Ishikawa (cell line): Measurements from ENCODE around the gene NUDT14.

ENCODE experiments used
- CEBPB ChIP-seq: IDR thresholded peaks from 2 replicates; pipeline ENCODE4 v1.6.1; 2012
- CREB1 ChIP-seq: IDR thresholded peaks from 2 replicates; pipeline ENCODE4 v1.6.1; 2012; ENCODE audit warnings: low read depth
- EGR1 ChIP-seq: IDR thresholded peaks from 2 replicates; pipeline ENCODE4 v1.6.1; 2012
- EP300 ChIP-seq: IDR thresholded peaks from 2 replicates; pipeline ENCODE4 v1.6.1; 2012; ENCODE audit warnings: borderline replicate concordance
- FOXM1 ChIP-seq: IDR thresholded peaks from 2 replicates; pipeline ENCODE4 v1.6.1; 2012; ENCODE audit warnings: low read depth, borderline replicate concordance
- NFIC ChIP-seq: IDR thresholded peaks from 2 replicates; pipeline ENCODE4 v1.6.1; 2012
- RAD21 ChIP-seq: IDR thresholded peaks from 2 replicates; pipeline ENCODE4 v1.6.1; 2012; ENCODE audit warnings: low read depth
- TAF1 ChIP-seq: IDR thresholded peaks from 2 replicates; pipeline ENCODE4 v1.6.1; 2012; ENCODE audit warnings: low read depth, mild to moderate bottlenecking
- TCF12 ChIP-seq: IDR thresholded peaks from 2 replicates; pipeline ENCODE4 v1.6.1; 2012; ENCODE audit warnings: low read depth
- TEAD4 ChIP-seq: IDR thresholded peaks from 2 replicates; pipeline ENCODE4 v1.6.1; 2012
- YY1 ChIP-seq: IDR thresholded peaks from 2 replicates; pipeline ENCODE4 v1.6.1; 2012; ENCODE audit warnings: low read depth
- ZBTB7A ChIP-seq: IDR thresholded peaks from 2 replicates; pipeline ENCODE4 v1.6.1; 2012; ENCODE audit warnings: low read depth
- TF ChIP-seq, protein P1 (sequence below): IDR thresholded peaks from 2 replicates; pipeline ENCODE4 v1.6.1; 2012; ENCODE audit warnings: low read depth, mild to moderate bottlenecking
- TF ChIP-seq, protein P2 (sequence below): IDR thresholded peaks from 2 replicates; pipeline ENCODE4 v1.6.1; 2012
- TF ChIP-seq, protein P3 (sequence below): IDR thresholded peaks from 2 replicates; pipeline ENCODE4 v1.6.1; 2012

NUDT14 gene

DNA sequence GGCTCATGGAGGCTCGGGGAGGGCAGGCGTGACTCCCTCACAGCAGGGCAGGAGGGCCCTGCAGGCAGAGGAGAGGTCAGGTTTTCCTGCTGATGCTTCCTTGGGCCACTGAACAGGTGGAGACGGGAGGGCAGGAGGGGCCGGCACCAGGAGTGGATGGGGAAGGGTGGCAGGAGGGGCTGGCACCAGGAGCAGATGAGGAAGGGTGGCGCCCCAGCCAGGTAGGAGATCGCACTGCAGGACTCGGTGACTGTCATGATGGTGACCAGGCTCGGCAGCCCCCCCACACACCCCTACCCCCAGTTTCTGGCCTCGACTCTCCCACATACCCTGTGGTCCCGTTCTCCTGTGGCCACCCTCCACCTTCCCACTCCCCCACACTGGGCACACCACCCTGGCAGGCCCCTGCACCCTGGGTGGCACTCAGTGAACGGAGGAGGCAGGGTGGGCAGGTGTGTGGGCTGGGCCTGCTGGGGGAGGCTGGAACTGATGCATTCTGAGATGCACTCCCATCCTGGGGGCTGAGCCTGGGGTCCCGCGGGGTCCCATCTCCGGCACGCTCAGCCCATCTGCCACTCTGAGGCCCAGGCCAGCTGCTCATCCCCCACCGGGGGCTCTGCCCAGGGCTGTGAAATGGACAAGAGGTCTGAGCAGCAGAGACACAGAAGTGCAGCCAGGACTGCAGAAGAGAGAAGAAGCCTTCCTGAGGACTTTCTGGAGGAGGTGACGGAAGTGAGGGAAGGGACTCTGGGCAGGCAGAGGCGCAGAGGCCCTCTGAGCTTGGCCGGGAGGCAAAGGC is 2.8 kb downstream of the NUDT14 start:
- TF ChIP-seq CEBPB (no peak), FOXM1 (no peak)

DNA sequence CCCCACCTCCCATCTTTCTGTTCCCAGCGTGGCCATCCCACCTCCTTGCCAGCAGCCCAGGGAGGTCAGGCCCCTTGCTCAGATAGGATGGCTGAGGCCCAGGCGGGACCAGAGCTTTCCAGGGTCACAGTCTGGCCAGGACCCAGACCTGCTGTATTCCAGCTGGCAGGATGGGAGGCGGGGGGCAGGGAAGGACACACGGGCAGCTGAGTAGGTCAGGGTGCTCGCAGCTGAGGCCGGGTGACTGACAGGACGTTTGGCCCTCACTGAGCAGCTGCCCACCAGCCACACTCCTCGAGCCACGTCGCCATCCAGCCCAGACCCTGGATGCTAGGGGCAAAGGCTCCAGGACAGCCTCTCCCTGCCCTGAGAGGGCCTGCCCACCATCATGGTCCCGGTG is 4.0 kb downstream of the NUDT14 start:
- no peak for TF ChIP-seq EP300
- no peak for TF ChIP-seq TEAD4
- TF ChIP-seq CREB1, result no peak
- TF ChIP-seq, protein P1, sequence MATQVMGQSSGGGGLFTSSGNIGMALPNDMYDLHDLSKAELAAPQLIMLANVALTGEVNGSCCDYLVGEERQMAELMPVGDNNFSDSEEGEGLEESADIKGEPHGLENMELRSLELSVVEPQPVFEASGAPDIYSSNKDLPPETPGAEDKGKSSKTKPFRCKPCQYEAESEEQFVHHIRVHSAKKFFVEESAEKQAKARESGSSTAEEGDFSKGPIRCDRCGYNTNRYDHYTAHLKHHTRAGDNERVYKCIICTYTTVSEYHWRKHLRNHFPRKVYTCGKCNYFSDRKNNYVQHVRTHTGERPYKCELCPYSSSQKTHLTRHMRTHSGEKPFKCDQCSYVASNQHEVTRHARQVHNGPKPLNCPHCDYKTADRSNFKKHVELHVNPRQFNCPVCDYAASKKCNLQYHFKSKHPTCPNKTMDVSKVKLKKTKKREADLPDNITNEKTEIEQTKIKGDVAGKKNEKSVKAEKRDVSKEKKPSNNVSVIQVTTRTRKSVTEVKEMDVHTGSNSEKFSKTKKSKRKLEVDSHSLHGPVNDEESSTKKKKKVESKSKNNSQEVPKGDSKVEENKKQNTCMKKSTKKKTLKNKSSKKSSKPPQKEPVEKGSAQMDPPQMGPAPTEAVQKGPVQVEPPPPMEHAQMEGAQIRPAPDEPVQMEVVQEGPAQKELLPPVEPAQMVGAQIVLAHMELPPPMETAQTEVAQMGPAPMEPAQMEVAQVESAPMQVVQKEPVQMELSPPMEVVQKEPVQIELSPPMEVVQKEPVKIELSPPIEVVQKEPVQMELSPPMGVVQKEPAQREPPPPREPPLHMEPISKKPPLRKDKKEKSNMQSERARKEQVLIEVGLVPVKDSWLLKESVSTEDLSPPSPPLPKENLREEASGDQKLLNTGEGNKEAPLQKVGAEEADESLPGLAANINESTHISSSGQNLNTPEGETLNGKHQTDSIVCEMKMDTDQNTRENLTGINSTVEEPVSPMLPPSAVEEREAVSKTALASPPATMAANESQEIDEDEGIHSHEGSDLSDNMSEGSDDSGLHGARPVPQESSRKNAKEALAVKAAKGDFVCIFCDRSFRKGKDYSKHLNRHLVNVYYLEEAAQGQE, result no peak
- no peak for TF ChIP-seq FOXM1
- no peak for TF ChIP-seq YY1
- no peak for TF ChIP-seq EGR1
- TF ChIP-seq RAD21, result no peak

DNA sequence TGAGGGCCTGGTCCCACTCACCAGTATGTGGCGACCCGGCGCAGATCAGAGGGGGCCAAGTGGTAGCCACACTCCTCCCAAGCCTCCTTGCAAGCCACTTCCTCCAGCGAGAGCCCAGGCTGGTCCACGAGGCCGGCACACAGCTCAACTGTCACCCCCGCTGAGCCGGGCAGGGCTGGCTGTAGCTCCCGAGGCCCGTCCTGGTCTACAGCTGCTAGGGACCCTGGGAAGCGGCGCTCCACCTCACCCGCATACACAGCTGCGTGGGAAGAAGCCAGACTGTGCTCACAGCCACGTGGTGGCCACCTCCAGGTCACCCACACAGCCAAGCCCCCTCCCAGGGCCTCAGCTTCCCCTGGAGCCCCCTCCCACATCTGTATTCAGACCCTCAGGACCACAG is 4.6 kb downstream of the NUDT14 start:
- TF ChIP-seq RAD21 (no peak), YY1 (no peak), EP300 (no peak), TEAD4 (no peak), CREB1 (no peak), FOXM1 (no peak), ZBTB7A (no peak), NFIC (no peak), TCF12 (no peak), CEBPB (no peak), EGR1 (no peak), TAF1 (no peak)
- TF ChIP-seq, protein P2, sequence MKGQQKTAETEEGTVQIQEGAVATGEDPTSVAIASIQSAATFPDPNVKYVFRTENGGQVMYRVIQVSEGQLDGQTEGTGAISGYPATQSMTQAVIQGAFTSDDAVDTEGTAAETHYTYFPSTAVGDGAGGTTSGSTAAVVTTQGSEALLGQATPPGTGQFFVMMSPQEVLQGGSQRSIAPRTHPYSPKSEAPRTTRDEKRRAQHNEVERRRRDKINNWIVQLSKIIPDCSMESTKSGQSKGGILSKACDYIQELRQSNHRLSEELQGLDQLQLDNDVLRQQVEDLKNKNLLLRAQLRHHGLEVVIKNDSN, result no peak
- TF ChIP-seq, protein P3, sequence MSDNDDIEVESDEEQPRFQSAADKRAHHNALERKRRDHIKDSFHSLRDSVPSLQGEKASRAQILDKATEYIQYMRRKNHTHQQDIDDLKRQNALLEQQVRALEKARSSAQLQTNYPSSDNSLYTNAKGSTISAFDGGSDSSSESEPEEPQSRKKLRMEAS, result no peak
- TF ChIP-seq, protein P1, result no peak

DNA sequence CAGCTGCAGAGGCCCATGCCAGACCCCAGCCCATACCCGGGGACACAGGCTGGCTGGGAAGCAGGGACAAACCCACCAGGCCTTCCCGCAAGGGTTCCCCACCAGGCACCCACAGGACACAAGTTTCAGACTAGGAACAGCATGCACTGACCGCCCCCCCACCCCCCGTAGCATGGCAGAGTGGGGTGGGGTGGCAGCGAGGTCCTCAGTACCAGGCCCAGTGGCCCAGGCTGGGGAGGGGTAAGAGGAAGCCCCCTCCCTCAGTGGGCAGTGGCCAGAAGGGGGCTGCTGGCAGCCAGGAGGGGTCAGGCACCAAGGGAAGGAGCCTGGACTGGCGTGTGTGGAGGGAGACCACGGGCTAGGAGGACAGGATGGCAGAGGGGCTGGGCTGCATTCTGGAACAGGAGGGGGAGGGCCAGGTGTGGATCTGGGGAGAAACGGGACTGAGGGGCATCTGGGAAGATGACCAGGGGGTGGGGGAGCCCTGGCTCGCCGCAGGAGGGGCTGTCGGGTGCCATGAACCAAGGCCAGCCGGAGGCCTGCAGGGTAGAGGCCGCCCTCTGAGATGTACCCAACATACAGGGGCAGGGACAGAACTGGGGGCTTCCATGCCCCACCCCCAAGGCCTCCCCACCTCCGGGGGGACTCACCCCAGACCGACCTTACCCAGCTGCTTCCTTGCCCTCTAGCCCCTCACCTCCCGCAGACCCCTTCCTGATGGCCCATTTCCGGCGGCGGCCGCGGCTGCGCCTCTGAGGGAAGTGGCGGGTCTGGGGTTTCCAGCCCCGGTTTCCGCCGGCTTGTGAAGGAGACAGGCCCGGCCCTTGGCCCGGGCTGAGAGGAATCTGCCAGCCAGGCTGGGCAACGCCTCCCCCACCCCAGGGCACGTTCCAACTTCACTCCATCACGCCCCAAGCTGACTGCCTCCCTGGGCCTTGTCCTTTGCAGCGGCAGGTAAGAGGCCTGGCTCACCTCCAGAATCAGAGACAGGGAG is 6.9 kb downstream of the NUDT14 start:
- TF ChIP-seq, protein P3, result no peak
- TF ChIP-seq, protein P1, result no peak
- TF ChIP-seq ZBTB7A (0 out of 2 replicates have a peak, but pooled peaks have one; percentile 53), FOXM1 (no peak)

DNA sequence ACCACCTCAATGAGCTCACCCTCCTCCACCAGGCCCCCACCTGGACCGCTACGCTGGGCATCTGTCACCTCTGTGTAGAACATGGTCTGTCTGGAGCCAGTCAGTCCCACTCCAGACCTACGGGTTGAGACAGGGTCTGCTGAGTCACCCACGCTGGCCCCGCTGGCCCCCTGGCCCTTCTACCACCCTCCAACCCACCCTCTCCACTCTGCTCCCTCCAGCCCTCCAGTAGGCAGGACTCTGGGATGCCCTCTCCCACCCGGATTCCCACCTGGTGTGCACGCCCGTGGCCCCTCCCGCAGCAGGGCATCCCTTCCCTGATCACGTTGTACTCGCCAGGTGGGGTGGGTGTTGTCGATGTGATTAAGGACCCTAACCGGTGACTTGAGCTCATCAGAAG is 8.0 kb downstream of the NUDT14 start:
- TF ChIP-seq EGR1 (no peak), ZBTB7A (peak; percentile 19; the same call in 1 of the 2 replicates)
